Astrocyte of the spinal cord (primary cell): ENCODE measurements around the gene SESN1.
"Not testable (repeated sequence)": the region's sequence is repeated elsewhere in the genome, so short reads cannot be mapped to it uniquely, and the experiment has no call there.

ENCODE experiments used
- DNase-seq: peaks from one replicate; pipeline ENCODE4 v3.0.0; 2011; ENCODE audit warnings: low read depth, low spot score
- H3K4me3 ChIP-seq: 2 replicates; pipeline ENCODE4 v1.5.1; 2011; ENCODE audit warnings: low read depth, mild to moderate bottlenecking, low read length, moderate library complexity
- in situ Hi-C: cut with HindIII; loops from 2 replicates; pipeline ENCODE4 v1.10.0; 2017; ENCODE audit warnings: low sequenced_read_pairs
- TF ChIP-seq, protein P1 (sequence below): IDR thresholded peaks from 2 replicates; pipeline ENCODE4 v1.5.1; 2012; ENCODE audit warnings: low read depth, mild to moderate bottlenecking, low read length, inconsistent platforms

Gene SESN1

DNA sequence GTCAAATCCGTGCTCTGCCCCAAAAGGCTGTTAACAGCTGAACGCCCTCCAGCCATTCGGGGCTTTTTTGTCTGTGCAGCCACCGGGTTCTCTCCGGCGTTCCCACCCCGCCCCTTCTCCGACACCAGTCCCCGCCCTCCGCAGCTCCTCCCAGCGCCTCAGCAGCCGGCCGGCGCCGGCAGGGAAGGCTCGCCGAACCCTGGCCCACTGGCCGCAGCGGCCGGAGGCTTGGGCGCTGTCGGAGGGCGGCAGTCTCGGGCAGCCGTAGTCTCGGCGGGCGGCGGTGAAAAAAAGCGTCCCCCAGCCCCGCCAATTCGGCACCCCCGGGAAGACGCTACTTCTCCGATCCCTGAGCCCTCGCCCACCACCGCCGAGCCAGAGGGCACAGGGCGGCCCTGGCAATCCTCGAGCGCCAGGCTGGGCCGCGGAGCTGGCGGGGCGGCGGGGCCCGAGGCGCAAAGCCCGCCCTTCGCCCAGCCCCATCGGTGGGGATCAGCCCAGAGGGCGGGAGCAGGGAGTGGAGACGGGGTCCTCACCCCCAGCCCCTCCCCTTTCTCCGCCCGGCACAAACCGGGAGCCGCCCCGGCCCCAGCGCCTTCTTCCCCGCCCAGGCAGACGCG, at the start of gene SESN1:
SESN1 (minus strand) TSS at position 431 of the 620 bp plus-strand sequence. CDS start 773 bp downstream, outside the sequence.
- TF ChIP-seq, protein P1, sequence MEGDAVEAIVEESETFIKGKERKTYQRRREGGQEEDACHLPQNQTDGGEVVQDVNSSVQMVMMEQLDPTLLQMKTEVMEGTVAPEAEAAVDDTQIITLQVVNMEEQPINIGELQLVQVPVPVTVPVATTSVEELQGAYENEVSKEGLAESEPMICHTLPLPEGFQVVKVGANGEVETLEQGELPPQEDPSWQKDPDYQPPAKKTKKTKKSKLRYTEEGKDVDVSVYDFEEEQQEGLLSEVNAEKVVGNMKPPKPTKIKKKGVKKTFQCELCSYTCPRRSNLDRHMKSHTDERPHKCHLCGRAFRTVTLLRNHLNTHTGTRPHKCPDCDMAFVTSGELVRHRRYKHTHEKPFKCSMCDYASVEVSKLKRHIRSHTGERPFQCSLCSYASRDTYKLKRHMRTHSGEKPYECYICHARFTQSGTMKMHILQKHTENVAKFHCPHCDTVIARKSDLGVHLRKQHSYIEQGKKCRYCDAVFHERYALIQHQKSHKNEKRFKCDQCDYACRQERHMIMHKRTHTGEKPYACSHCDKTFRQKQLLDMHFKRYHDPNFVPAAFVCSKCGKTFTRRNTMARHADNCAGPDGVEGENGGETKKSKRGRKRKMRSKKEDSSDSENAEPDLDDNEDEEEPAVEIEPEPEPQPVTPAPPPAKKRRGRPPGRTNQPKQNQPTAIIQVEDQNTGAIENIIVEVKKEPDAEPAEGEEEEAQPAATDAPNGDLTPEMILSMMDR: no peak
- peak within 1 kb of the TSS; percentile 69 for H3K4me3 ChIP-seq
- in situ Hi-C loops: no loop called here
- peak; percentile 94 for DNase-seq

DNA sequence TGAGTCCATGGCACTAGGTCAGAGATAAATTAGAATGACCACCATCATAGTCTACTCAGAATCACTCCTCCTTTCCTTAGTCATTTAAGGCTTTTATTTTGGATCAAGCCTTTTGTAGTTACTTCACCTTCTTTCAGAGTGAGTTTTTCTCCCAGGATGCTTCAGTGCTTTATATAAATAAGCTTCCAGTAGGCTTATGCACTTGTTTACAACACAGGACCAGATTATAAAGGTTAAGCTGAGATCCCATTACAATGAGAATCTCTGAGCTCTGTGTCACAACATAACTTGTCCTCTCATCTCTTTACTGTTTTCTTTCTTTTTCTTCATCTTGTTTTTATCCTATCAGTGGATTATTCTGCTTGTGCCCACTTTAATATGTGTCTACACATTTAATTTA, 48.5 kb upstream of the SESN1 start:
- TF ChIP-seq, protein P1: no peak
- no peak for DNase-seq
- H3K4me3 ChIP-seq: no peak overlapping the region
- in situ Hi-C loops: no loop called here

DNA sequence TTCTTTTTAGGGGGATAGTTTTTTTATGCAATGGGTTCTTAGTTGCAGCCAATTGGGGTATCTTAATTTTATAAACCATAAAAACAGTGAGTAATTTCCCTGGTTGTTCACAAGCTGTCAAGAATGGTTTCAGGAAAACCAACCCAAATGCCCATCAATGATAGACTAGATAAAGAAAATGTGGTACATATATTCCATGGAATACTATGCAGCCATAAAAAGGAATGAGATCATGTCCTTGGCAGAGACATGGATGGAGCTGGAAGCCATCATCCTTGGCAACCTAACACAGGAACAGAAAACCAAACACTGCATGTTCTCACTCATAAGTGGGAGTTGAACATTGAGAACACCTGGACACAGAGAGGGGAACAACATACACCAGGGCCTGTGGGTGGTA, 47.4 kb upstream of the SESN1 start:
- H3K4me3 ChIP-seq, DNase-seq, in situ Hi-C loops: not testable (repeated sequence)

DNA sequence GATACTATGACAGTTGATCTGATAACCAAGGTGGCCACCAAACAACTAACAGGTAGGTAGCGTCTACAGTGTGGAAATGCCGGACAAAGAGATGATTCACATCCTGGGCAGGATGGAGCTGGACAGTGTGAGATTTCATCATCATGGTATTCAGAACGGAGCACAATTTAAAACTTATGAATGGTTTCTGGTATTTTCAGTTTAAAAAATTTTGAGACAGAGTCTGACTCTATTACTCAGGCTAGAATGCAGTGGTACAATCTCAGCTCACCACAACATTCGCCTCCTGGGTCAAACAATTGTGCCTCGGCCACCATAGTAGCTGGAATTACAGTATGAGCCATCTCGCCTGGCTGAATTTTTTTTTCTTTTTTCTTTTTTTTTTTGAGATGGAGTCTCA, 44.5 kb upstream of the SESN1 start:
- TF ChIP-seq, protein P1: no peak
- in situ Hi-C loops: no loop called here
- no peak overlapping the region for H3K4me3 ChIP-seq
- peak; percentile 48 for DNase-seq

DNA sequence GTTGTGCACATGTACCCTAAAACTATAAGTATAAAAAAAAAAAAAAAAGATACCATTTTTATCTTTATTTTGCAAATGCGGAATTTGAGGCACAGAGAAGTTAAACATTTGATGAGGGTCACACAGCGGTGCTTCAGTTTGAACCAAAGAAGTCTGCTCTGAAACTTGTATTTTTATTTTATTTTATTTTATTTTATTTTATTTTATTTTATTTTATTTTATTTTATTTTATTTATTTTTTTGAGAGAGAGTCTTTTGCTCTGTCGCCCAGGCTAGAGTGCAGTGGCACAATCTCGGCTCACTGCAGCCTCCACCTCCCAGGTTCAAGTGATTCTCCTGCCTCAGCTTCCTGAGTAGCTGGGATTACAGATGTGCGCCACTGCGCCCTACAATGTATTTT, 41.9 kb upstream of the SESN1 start:
- DNase-seq, in situ Hi-C loops, H3K4me3 ChIP-seq: not testable (repeated sequence)

DNA sequence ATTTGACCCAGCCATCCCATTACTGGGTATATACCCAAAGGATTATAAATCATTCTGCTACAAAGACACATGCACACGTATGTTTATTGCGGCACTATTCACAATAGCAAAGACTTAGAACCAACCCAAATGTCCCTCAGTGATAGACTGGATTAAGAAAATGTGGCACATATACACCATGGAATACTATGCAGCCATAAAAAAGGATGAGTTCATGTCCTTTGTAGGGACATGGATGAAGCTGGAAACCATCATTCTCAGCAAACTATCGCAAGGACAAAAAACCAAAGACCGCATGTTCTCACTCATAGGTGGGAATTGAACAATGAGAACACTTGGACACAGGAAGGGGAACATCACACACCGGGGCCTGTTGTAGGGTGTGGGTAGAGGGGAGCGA, 41.4 kb upstream of the SESN1 start:
- DNase-seq, H3K4me3 ChIP-seq, in situ Hi-C loops: not testable (repeated sequence)

DNA sequence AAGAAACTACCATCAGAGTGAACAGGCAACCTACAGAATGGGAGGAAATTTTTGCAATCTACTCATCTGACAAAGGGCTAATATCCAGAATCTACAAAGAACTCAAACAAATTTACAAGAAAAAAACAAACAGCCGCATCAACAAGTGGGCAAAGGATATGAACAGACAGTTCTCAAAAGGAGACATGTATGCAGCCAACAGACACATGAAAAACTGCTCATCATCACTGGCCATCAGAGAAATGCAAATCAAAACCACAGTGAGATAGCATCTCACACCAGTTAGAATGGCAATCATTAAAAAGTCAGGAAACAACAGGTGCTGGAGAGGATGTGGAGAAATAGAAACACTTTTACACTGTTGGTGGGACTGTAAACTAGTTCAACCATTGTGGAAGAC, 41.0 kb upstream of the SESN1 start:
- in situ Hi-C loops, H3K4me3 ChIP-seq, DNase-seq: not testable (repeated sequence)

DNA sequence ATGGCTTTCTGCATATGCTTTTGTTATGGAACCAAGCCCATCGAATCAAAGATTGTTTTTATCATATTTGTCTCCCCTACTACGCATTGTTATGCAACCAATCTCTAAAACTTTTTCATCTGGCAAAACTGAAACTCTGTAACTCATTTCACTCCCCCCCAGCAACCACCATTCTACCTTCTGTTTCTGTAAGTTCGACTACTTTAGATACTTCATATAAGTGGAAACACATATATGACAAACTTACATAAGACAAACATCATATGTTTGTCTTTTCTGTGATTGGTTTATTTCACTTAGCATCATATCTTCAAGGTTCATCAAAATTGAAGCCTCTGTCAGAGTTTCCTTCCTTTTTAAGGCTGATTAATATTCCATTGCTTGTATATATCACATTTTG, 35.4 kb upstream of the SESN1 start:
- no peak overlapping the region for H3K4me3 ChIP-seq
- in situ Hi-C loops: no loop called here
- DNase-seq: no peak
- TF ChIP-seq, protein P1: no peak

DNA sequence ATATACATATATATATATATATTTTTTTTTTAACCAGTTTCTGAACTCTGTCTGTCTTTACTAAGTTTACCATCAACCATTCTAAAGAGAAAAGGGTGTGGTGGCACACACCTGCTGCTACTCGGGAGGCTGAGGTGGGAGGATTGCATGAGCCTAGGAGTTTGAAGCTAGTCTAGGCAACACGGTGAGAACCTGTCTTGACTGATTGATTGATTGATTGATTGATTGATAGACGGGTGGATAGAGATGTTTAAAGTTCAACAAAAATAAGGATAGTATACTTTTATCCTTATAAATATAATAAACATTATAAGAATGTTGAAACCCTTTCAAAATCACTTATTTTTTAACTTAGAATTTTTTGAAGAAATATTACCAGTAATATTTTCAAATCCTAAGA, 30.9 kb upstream of the SESN1 start:
- in situ Hi-C loops: no loop called here
- no peak overlapping the region for H3K4me3 ChIP-seq
- TF ChIP-seq, protein P1: no peak
- DNase-seq: no peak
